Nephron progenitor cell (in vitro differentiated cells): ENCODE results near the gene CMBL.
A peak's percentile ranks its signal among the peaks of the same experiment; 100 is the strongest.

ENCODE experiments used
- DNase-seq: peaks from one replicate; pipeline ENCODE4 v3.0.0; 2021
- H3K27ac Mint-ChIP-seq: 2 replicates; pipeline ENCODE4 v1.8.0; 2021; ENCODE audit warnings: mild to moderate bottlenecking, moderate library complexity, mixed read lengths
- H3K27me3 Mint-ChIP-seq: 2 replicates; pipeline ENCODE4 v1.8.0; 2021; ENCODE audit warnings: mild to moderate bottlenecking, low read depth, mixed read lengths; ENCODE audit not compliant: poor library complexity
- H3K36me3 Mint-ChIP-seq: 2 replicates; pipeline ENCODE4 v1.8.0; 2021; ENCODE audit warnings: low read depth, mixed read lengths
- H3K4me1 Mint-ChIP-seq: 2 replicates; pipeline ENCODE4 v1.8.0; 2021; ENCODE audit warnings: mixed read lengths
- H3K4me3 Mint-ChIP-seq: 2 replicates; pipeline ENCODE4 v1.8.0; 2021; ENCODE audit warnings: mild to moderate bottlenecking, moderate library complexity, mixed read lengths
- H3K9me3 Mint-ChIP-seq: 2 replicates; pipeline ENCODE4 v1.8.0; 2021; ENCODE audit warnings: mild to moderate bottlenecking, moderate library complexity, mixed read lengths
- TF ChIP-seq, protein P1 (sequence below): fragments of 200-600 bp; sonication (generic); IDR thresholded peaks from 2 replicates; pipeline ENCODE4 v1.5.0; 2021; ENCODE audit warnings: antibody characterized with exemption

CMBL gene

DNA sequence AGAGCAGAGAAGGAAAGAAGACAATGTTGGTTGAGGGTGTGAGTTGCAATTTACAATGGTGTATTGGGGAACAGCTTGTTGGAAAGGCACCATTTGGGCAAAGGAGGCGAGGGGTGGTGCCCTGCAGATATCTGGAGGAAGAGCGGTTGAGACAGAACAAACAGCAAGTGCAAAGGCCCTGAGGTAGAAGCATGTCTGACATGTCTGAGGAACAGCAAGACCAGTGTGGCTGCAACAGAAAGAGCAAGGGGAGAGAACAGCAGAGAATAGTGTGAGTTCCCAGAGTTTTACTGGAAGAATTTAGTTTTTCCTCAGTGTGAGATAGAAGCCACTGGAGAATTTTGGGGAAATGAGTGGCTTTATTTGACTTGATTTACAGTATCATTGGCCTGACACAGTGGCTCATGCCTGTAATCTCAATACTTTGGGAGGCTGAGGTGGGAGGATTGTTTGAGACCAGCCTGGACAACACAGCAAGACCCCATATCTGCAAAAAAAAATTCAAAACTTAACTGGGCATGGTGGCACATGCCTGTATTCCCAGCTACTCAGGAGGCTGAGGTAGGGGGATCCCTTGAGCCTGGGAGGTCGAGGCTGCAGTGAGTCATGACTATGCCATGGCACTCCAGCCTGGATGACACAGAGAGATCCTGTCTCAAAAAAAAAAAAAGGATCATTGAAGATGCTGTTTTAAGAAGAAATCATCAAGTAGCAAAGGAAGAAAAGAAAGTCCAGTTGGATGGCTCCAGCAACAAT is 13.6 kb downstream of the CMBL start:
- Mint-ChIP-seq H3K36me3 (peaks cover 77% of the 10 kb centered on the region), H3K27ac (no peak overlapping the region), H3K27me3 (peaks cover 10% of the 10 kb centered on the region), H3K4me3 (no peak overlapping the region), H3K4me1 (peaks cover 23% of the 10 kb centered on the region), H3K9me3 (peaks cover 18% of the 10 kb centered on the region)
- no peak for DNase-seq
- TF ChIP-seq, protein P1, sequence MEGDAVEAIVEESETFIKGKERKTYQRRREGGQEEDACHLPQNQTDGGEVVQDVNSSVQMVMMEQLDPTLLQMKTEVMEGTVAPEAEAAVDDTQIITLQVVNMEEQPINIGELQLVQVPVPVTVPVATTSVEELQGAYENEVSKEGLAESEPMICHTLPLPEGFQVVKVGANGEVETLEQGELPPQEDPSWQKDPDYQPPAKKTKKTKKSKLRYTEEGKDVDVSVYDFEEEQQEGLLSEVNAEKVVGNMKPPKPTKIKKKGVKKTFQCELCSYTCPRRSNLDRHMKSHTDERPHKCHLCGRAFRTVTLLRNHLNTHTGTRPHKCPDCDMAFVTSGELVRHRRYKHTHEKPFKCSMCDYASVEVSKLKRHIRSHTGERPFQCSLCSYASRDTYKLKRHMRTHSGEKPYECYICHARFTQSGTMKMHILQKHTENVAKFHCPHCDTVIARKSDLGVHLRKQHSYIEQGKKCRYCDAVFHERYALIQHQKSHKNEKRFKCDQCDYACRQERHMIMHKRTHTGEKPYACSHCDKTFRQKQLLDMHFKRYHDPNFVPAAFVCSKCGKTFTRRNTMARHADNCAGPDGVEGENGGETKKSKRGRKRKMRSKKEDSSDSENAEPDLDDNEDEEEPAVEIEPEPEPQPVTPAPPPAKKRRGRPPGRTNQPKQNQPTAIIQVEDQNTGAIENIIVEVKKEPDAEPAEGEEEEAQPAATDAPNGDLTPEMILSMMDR = no peak

DNA sequence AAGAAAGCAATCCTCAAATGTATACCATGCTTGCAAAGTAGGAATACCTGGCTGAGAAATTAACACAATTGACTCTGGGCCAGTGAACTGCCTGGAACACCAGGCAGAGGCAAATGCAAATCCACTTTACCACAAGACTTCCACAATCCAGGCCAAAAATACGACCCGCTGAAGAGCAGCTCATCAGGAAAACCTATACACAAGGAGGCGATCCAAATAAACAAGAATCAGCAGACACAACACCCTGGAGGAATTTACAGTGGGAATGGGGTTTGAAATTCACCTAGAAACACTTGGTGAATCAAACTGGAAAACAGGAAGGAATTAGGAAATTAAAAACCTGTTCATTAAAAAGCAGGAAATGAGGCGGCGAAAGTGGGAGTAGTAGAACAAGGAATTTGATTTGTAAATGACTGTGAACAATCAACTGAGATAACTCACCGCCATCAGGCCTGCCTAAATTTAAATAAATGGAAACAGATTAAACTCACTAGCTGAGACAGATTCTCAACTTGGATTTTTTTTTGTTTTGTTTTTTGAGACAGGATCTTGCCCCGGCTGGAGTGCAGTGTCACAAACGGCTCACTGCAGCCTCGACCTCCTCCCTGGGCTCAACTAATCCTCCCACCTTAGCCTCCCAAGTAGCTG is 15.9 kb downstream of the CMBL start:
- Mint-ChIP-seq H3K36me3 (peaks cover 71% of the 10 kb centered on the region), H3K27ac (no peak overlapping the region), H3K9me3 (peaks cover 18% of the 10 kb centered on the region), H3K27me3 (peaks cover 7% of the 10 kb centered on the region), H3K4me1 (peaks cover 10% of the 10 kb centered on the region), H3K4me3 (no peak overlapping the region)
- TF ChIP-seq, protein P1 = no peak
- no peak for DNase-seq

DNA sequence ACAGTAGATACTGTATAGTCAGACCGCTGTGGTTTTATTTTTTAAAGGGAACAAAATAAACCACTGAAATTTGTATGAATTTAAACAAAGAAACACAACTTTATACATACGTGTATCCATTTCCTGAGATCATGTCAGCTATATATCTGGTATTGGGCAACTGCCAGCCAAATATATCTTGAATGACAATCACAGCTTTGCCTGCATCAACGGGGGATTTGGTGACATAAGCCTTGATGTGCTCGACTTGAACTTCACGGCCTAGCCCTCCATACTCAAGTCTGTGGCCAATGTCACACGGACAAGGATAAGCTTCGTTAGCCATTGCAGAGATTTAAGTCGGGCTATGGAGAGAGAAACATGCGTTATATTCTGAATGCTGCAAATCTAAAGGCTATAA is 17.3 kb downstream of the CMBL start:
- TF ChIP-seq, protein P1 = no peak
- Mint-ChIP-seq H3K27me3 (peaks cover 7% of the 10 kb centered on the region), H3K4me3 (no peak overlapping the region), H3K36me3 (peaks cover 73% of the 10 kb centered on the region), H3K27ac (no peak overlapping the region), H3K4me1 (peaks cover 10% of the 10 kb centered on the region), H3K9me3 (peaks cover 18% of the 10 kb centered on the region)
- DNase-seq = no peak

DNA sequence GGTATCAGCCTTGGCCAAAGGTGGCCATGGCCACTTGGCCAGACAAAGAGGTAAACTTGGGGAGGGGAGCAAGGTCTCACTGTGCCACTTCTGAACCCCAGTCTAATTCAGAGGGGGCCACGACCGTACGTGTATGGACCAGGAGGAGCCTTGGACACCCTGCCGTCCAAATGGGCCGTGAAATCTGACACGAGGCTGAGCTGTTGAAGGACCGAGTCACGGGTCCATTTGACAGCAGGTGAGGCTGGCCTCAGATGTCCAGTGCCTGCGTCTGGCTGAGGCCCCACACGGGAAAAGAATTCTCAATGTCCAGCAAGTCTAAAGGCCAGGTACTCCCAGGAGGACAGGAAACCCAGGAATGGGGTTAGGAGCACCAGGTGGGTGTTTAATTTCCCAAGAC is 17.7 kb downstream of the CMBL start:
- DNase-seq = no peak
- peak overlapping the region; percentile 94 for H3K27ac Mint-ChIP-seq
- no peak overlapping the region for H3K4me3 Mint-ChIP-seq
- peaks cover 18% of the 10 kb centered on the region for H3K9me3 Mint-ChIP-seq
- peaks cover 10% of the 10 kb centered on the region for H3K4me1 Mint-ChIP-seq
- H3K36me3 Mint-ChIP-seq = peaks cover 76% of the 10 kb centered on the region
- TF ChIP-seq, protein P1 = no peak
- peaks cover 7% of the 10 kb centered on the region for H3K27me3 Mint-ChIP-seq

DNA sequence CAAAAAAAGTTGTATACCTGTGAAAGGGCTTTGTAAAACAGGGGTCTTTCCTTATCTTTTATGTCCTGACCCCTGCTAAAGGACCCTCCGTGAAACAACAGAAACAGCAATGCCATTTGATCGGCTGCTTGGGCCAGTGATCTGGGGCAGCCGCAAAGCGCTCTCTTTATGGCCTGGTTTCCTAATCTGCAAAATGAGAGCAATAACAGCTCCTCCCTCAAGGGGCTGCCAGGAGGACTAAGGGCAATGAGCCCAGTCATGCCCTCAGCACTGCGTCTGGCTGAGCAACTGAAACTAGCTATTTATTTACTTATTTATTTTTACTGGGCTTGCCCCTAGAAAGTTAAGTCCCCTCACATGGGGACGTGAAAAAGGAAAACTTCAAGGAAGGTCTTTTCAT is 18.3 kb downstream of the CMBL start:
- H3K27me3 Mint-ChIP-seq = peaks cover 7% of the 10 kb centered on the region
- H3K4me3 Mint-ChIP-seq = no peak overlapping the region
- H3K4me1 Mint-ChIP-seq = peaks cover 10% of the 10 kb centered on the region
- no peak for DNase-seq
- peaks cover 70% of the 10 kb centered on the region for H3K36me3 Mint-ChIP-seq
- TF ChIP-seq, protein P1 = no peak
- H3K27ac Mint-ChIP-seq = peak overlapping the region; percentile 94
- peaks cover 14% of the 10 kb centered on the region for H3K9me3 Mint-ChIP-seq
